Tibial artery (tissue), 4 donors: Measurements from ENCODE around the gene JPT1.
"Not testable (repeated sequence)": the region's sequence is repeated elsewhere in the genome, so short reads cannot be mapped to it uniquely, and the experiment has no call there.

ENCODE experiments used
- DNase-seq, 2 donors: peaks; one replicate each; pipeline ENCODE4 v3.0.0-alpha.2; 2019
- H3K27ac ChIP-seq, 2 donors: fragments of 200-600 bp; sonication (generic) in 1 of 2; 1 replicate in 1 of 2; 2 replicates in 1 of 2; pipeline ENCODE4 v1.5.1; 2018 to 2019; ENCODE audit warnings: mild to moderate bottlenecking in 1 of 2
- H3K27me3 ChIP-seq, 2 donors: fragments of 200-600 bp; sonication (generic) in 1 of 2; one replicate each; pipeline versions ENCODE4 v1.5.1 to v1.6.0; 2016 to 2019
- H3K36me3 ChIP-seq, 3 donors: fragments of 200-600 bp; sonication (generic) in 2 of 3; one replicate each; pipeline ENCODE4 v1.5.1; 2016 to 2019; ENCODE audit warnings: mild to moderate bottlenecking in 2 of 3
- H3K4me1 ChIP-seq, 4 donors: fragments of 200-600 bp; sonication (generic) in 2 of 4; 1 replicate in 3 of 4; 2 replicates in 1 of 4; pipeline ENCODE4 v1.5.1; 2016 to 2019
- H3K4me3 ChIP-seq, 2 donors: fragments of 200-600 bp; sonication (generic) in 1 of 2; 1 replicate in 1 of 2; 2 replicates in 1 of 2; pipeline ENCODE4 v1.5.1; 2018 to 2019; ENCODE audit warnings: mild to moderate bottlenecking in 2 of 2
- H3K9me3 ChIP-seq, 3 donors: fragments of 200-600 bp; sonication (generic) in 1 of 3; one replicate each; pipeline ENCODE4 v1.5.1; 2016 to 2019
- CTCF ChIP-seq, 2 experiments: fragments of 200-600 bp in 1 of 2; fragments of 450-650 bp in 1 of 2; IDR thresholded peaks; one replicate each; pipeline ENCODE4 v1.5.1; 2017 to 2019; ENCODE audit warnings: antibody characterized with exemption in 2 of 2, mild to moderate bottlenecking in 1 of 2, moderate library complexity in 1 of 2
- intact Hi-C: fragments of 100-400 bp; cut with DNase I; formaldehyde crosslinking; loops from one replicate; pipeline ENCODE4 v1.15.0; 2023; ENCODE audit warnings: low total_unique reads

JPT1 gene

GRCh38 chr17:75133001-75133400 is 21.3 kb downstream of the JPT1 start:
- Histone ChIP-seq H3K4me3 (no peak overlapping the region), H3K27ac (no peak overlapping the region), H3K9me3 (no peaks in the 10 kb centered on the region), H3K4me1 (peaks cover 0 to 15% (median 5%) of the 10 kb centered on the region in 4 donors), H3K36me3 (peaks cover 0 to 19% (median 0%) of the 10 kb centered on the region in 3 donors), H3K27me3 (no peaks in the 10 kb centered on the region)
- intact Hi-C loops: no loop called here
- TF ChIP-seq CTCF (IDR thresholded peaks at IDR 0.05): no peak
- no peak for DNase-seq

GRCh38 chr17:75132018-75133000 is 22.0 kb downstream of the JPT1 start:
- Histone ChIP-seq H3K4me1 (peaks cover 0 to 15% (median 5%) of the 10 kb centered on the region in 4 donors), H3K36me3 (peaks cover 0 to 19% (median 0%) of the 10 kb centered on the region in 3 donors), H3K27ac (peak overlapping the region; percentile 79 to 85), H3K4me3 (peak overlapping the region; percentile 61 to 63)
- intact Hi-C loops, DNase-seq, H3K9me3 ChIP-seq, H3K27me3 ChIP-seq: not testable (repeated sequence)

GRCh38 chr17:75131278-75132017 is 22.9 kb downstream of the JPT1 start, which contains the start of gene NT5C:
Gene NT5C, minus strand, starts transcription at chr17:75131742. Its CDS starts 35 bp downstream, at chr17:75131707.
- H3K4me1 ChIP-seq: peaks cover 0 to 15% (median 5%) of the 10 kb centered on the region in 4 donors
- peak within 1 kb of the TSS; percentile 79 to 85 for H3K27ac ChIP-seq
- TF ChIP-seq CTCF (IDR thresholded peaks at IDR 0.05): peak; percentile 56
- no peaks in the 10 kb centered on the region for H3K9me3 ChIP-seq
- H3K27me3 ChIP-seq: no peaks in the 10 kb centered on the region
- H3K36me3 ChIP-seq: peaks cover 0 to 19% (median 0%) of the 10 kb centered on the region in 3 donors
- peak; percentile 79 to 88 for DNase-seq
- peak within 1 kb of the TSS; percentile 61 to 63 for H3K4me3 ChIP-seq
- intact Hi-C loops: no loop called here

GRCh38 chr17:75130632-75131277 is 23.6 kb downstream of the JPT1 start:
- intact Hi-C loops: no loop called here
- H3K36me3 ChIP-seq: peaks cover 0 to 19% (median 0%) of the 10 kb centered on the region in 3 donors
- H3K27ac ChIP-seq: peak overlapping the region; percentile 79 to 85
- H3K9me3 ChIP-seq: no peaks in the 10 kb centered on the region
- peak in 1 of 2 experiments; percentile 26 for TF ChIP-seq CTCF (IDR thresholded peaks at IDR 0.05)
- H3K4me3 ChIP-seq: peak overlapping the region; percentile 61 to 63
- no peaks in the 10 kb centered on the region for H3K27me3 ChIP-seq
- peaks cover 0 to 15% (median 5%) of the 10 kb centered on the region in 4 donors for H3K4me1 ChIP-seq
- DNase-seq: no peak

GRCh38 chr17:75130059-75130631 is 24.2 kb downstream of the JPT1 start:
- Histone ChIP-seq H3K4me3 (peak overlapping the region; percentile 61 to 63), H3K4me1 (peaks cover 0 to 15% (median 5%) of the 10 kb centered on the region in 4 donors), H3K27ac (peak overlapping the region; percentile 79 to 85), H3K36me3 (peaks cover 0 to 19% (median 0%) of the 10 kb centered on the region in 3 donors), H3K27me3 (no peaks in the 10 kb centered on the region), H3K9me3 (no peaks in the 10 kb centered on the region)
- intact Hi-C loops: no loop called here
- DNase-seq: no peak
- no peak for TF ChIP-seq CTCF (IDR thresholded peaks at IDR 0.05)
